Heart left ventricle (tissue), 16 donors: ENCODE measurements around the gene SLBP. TPM values are rescaled to one million over a fixed set of nuclear protein-coding genes. Genes with fewer than 3 reads are reported as not detected.

Experiments
- ATAC-seq, 4 donors: fragments of 200-7000 bp; cut with Tn5 transposase; one replicate each; pipeline ENCODE4 v1.9.1; 2020 to 2022; ENCODE audit warnings: moderate library complexity in 4 of 4, mild to moderate bottlenecking in 3 of 4, moderate number of reproducible peaks in 1 of 4
- DNase-seq, 5 donors: peaks; one replicate each; pipeline ENCODE4 v3.0.0-alpha.2; 2020
- H3K27ac ChIP-seq, 12 donors: fragments of 200-600 bp; sonication (generic) in 4 of 12; one replicate each; pipeline versions ENCODE4 v1.5.0 to v1.8.0; 2016 to 2022; ENCODE audit warnings: mild to moderate bottlenecking in 2 of 12
- H3K27me3 ChIP-seq, 9 donors: fragments of 200-600 bp; sonication (generic) in 2 of 9; one replicate each; pipeline versions ENCODE4 v1.5.1 to v1.8.0; 2016 to 2022; ENCODE audit warnings: mild to moderate bottlenecking in 3 of 9
- H3K36me3 ChIP-seq, 9 donors: fragments of 200-600 bp; sonication (generic) in 2 of 9; one replicate each; pipeline versions ENCODE4 v1.5.0 to v1.8.0; 2018 to 2022; ENCODE audit warnings: mild to moderate bottlenecking in 2 of 9
- H3K4me1 ChIP-seq, 12 donors: fragments of 200-600 bp; sonication (generic) in 4 of 12; one replicate each; pipeline versions ENCODE4 v1.5.0 to v1.8.0; 2016 to 2022; ENCODE audit warnings: mild to moderate bottlenecking in 3 of 12
- H3K4me3 ChIP-seq, 12 donors: fragments of 200-600 bp; sonication (generic) in 4 of 12; one replicate each; pipeline versions ENCODE4 v1.5.0 to v1.8.0; 2017 to 2022; ENCODE audit warnings: mild to moderate bottlenecking in 9 of 12, moderate library complexity in 4 of 12
- H3K9me3 ChIP-seq, 12 donors: fragments of 200-600 bp; sonication (generic) in 4 of 12; one replicate each; pipeline versions ENCODE4 v1.5.0 to v1.8.0; 2016 to 2022; ENCODE audit warnings: mild to moderate bottlenecking in 1 of 12
- CTCF ChIP-seq, 12 donors: fragments of 200-600 bp; sonication (generic) in 4 of 12; IDR thresholded peaks; one replicate each; pipeline versions ENCODE4 v1.5.0 to v1.8.0; 2018 to 2022; ENCODE audit warnings: antibody characterized with exemption in 12 of 12, mild to moderate bottlenecking in 5 of 12
- POLR2A ChIP-seq, 2 donors: fragments of 450-650 bp; IDR thresholded peaks; one replicate each; pipeline ENCODE4 v1.6.1; 2017; ENCODE audit warnings: antibody characterized with exemption in 2 of 2, mild to moderate bottlenecking in 2 of 2, moderate library complexity in 2 of 2
- WGBS, 4 donors: extraction: QIAGEN DNeasy Blood & Tissue Kit in 2 of 4; methylation state at CpG; one replicate each; pipeline versions ENCODE4 v1.1.5 to v1.1.7; 2013 to 2018; 5-methylcytosine and 5-hydroxymethylcytosine counted together
- intact Hi-C, 10 donors: fragments of 100-400 bp; cut with DNase I; formaldehyde crosslinking; loops; one replicate each; pipeline versions ENCODE4 v1.11.1 to v1.14.2; 2022
- polyA plus RNA-seq, 2 donors: library from polyadenylated mRNA; stranded (reverse); fragments of 200-250 nt; gene quantifications; one replicate each; pipeline ENCODE4 v1.2.3, GENCODE V29; 2013
- total RNA-seq, 9 donors: library from RNA; depleted of rRNA in 2 of 9; stranded (reverse); fragments of >200 nt in 2 of 9; fragmentation: NEBNext Ultra II Directional in 3 of 9; extraction: Animal tissue kit (Norgen Biotek cat#: 25700) in 3 of 9; gene quantifications; one replicate each; pipeline versions ENCODE4 v1.1.0 to v1.2.4, GENCODE V29; 2016 to 2023
- donor health status: ischemic (EF 13 %, LVEDD 7.1; RV severe dilation, severe dysfunction).
- donor health status: healthy with polysubstance abuse.
- donor health status: DM: no; HTN: yes; CAD: no.
- donor health status: DM: no; HTN: no; CAD: no.
- donor health status: ischemic (EF 25% LVEDD 6.9; RV normal size, moderate dysfunction).
- donor health status: ischemic (EF 25% LVEDD 5.7; RV mildly dilated, moderate dysfunction).
- donor health status: healthy.
- donor health status: DM: yes; HTN: yes; CAD: no.
- donor health status: ischemic (EF 35%, LVEDD 5.7; RV mildly dilated, moderate dysfunction).
- donor health status: nonischemic (EF 11% LVEDD 7.7; RV severe dilation, severe dysfunction).
- donor health status: DM: yes; HTN: yes; CAD: no.
- donor health status: PGD.
- donor health status: ischemic (EF 29% LVEDD 5.4; RV normal size, mild dysfunction).
- donor health status: nonischemic (EF 23%, LVEDD 6.1; RV moderate dilation, normal function).

Gene SLBP
- total and polyA plus RNA-seq, 11 donors = 7.2 to 27.7 (median 11.7) TPM

- Histone ChIP-seq H3K27me3 (no peaks in the 10 kb centered on the region), H3K36me3 (peaks cover 4 to 98% (median 47%) of the 10 kb centered on the region in 9 donors), H3K4me3 (no peak overlapping the region), H3K4me1 (no peaks in the 10 kb centered on the region), H3K27ac (no peak overlapping the region), H3K9me3 (peaks cover 0 to 15% (median 5%) of the 10 kb centered on the region in 12 donors)
- ATAC-seq = no peak
- TF ChIP-seq CTCF (IDR thresholded peaks at IDR 0.05) = no peak
- TF ChIP-seq POLR2A (IDR thresholded peaks at IDR 0.05) = no peak
- 96 to 98% (median 97%) methylated on average over 12 to 15 of the region's 15 CpGs for WGBS, 4 donors
- no peak for DNase-seq
- intact Hi-C loops = no loop called here
These were observed 25.5 kb upstream of the SLBP start for GRCh38 chr4:1737666-1738065.

- DNase-seq (no peak), ATAC-seq (no peak)
- Histone ChIP-seq H3K4me1 (no peaks in the 10 kb centered on the region), H3K4me3 (no peak overlapping the region), H3K27ac (no peak overlapping the region), H3K9me3 (peaks cover 0 to 15% (median 5%) of the 10 kb centered on the region in 12 donors), H3K27me3 (no peaks in the 10 kb centered on the region), H3K36me3 (peaks cover 4 to 96% (median 49%) of the 10 kb centered on the region in 9 donors)
- 94 to 97% (median 94%) methylated on average over 13 of the region's 13 CpGs for WGBS, 4 donors
- no peak for TF ChIP-seq POLR2A (IDR thresholded peaks at IDR 0.05)
- no peak for TF ChIP-seq CTCF (IDR thresholded peaks at IDR 0.05)
- intact Hi-C loops = no loop called here
These were observed 24.7 kb upstream of the SLBP start for GRCh38 chr4:1736812-1737211.

- 92 to 100% (median 95%) methylated on average over 3 to 20 of the region's 20 CpGs for WGBS, 4 donors
- intact Hi-C loops = no loop called here
These were observed 23.1 kb upstream of the SLBP start for GRCh38 chr4:1735215-1735614.

GRCh38 chr4:1732911-1733310 lies 20.8 kb upstream of the SLBP start:
- no peak for TF ChIP-seq CTCF (IDR thresholded peaks at IDR 0.05)
- TF ChIP-seq POLR2A (IDR thresholded peaks at IDR 0.05) = no peak
- Histone ChIP-seq H3K36me3 (peaks cover 0 to 88% (median 49%) of the 10 kb centered on the region in 9 donors), H3K4me3 (no peak overlapping the region), H3K4me1 (peaks cover 0 to 25% (median 10%) of the 10 kb centered on the region in 12 donors), H3K9me3 (peaks cover 0 to 7% (median 0%) of the 10 kb centered on the region in 12 donors), H3K27ac (no peak overlapping the region), H3K27me3 (no peaks in the 10 kb centered on the region)
- ATAC-seq (no peak), DNase-seq (no peak)
- intact Hi-C loops = no loop called here
- 94 to 96% (median 94%) methylated on average over 9 to 10 of the region's 10 CpGs for WGBS, 4 donors

More at GRCh38 chr4:1735215-1735614, 23.1 kb upstream of the SLBP start:
- TF ChIP-seq POLR2A (IDR thresholded peaks at IDR 0.05) = no peak
- no peak for TF ChIP-seq CTCF (IDR thresholded peaks at IDR 0.05)
- ATAC-seq (no peak), DNase-seq (no peak)
- Histone ChIP-seq H3K9me3 (peaks cover 0 to 15% (median 5%) of the 10 kb centered on the region in 12 donors), H3K27ac (no peak overlapping the region), H3K27me3 (no peaks in the 10 kb centered on the region), H3K4me3 (no peak overlapping the region), H3K36me3 (peaks cover 4 to 96% (median 45%) of the 10 kb centered on the region in 9 donors), H3K4me1 (peaks cover 0 to 2% (median 0%) of the 10 kb centered on the region in 12 donors)
